ENCODE data around the gene SPDYE2B.
A peak's percentile ranks its signal among the peaks of the same experiment; 100 is the strongest.
"Not testable (repeated sequence)": the region's sequence is repeated elsewhere in the genome, so short reads cannot be mapped to it uniquely, and the experiment has no call there.

SPDYE2B gene

GRCh38 chr7:102638848-102639247, 11.3 kb upstream of the SPDYE2B start:
- not testable (repeated sequence) for H3K4me3 ChIP-seq (ENCODE audit: low read depth, low read length)

- not testable (repeated sequence) for H3K4me3 ChIP-seq (ENCODE audit: low read depth, low read length)
These were observed 7.4 kb upstream of the SPDYE2B start, which contains the start of gene UPK3BL1 for GRCh38 chr7:102642691-102643090. UPK3BL1 (minus strand) TSS chr7:102642791; CDS start chr7:102642741, 50 bp downstream.

GRCh38 chr7:102643404-102643803, 6.7 kb upstream of the SPDYE2B start:
- not testable (repeated sequence) for H3K4me3 ChIP-seq (ENCODE audit: low read depth, low read length)

GRCh38 chr7:102647813-102648212, 2.3 kb upstream of the SPDYE2B start:
- H3K4me3 ChIP-seq (ENCODE audit: low read depth, low read length), result not testable (repeated sequence)

GRCh38 chr7:102664765-102665164, 14.6 kb downstream of the SPDYE2B start:
- not testable (repeated sequence) for H3K4me3 ChIP-seq (ENCODE audit: low read depth, low read length)

- not testable (repeated sequence) for H3K4me3 ChIP-seq (ENCODE audit: low read depth, low read length)
These were observed 16.7 kb downstream of the SPDYE2B start for GRCh38 chr7:102666850-102667249.

- H3K4me3 ChIP-seq (ENCODE audit: low read depth, low read length), result not testable (repeated sequence)
These were observed 17.4 kb downstream of the SPDYE2B start for GRCh38 chr7:102667523-102667922.

- H3K4me3 ChIP-seq (ENCODE audit: low read depth, low read length), result peak within 1 kb of the TSS; percentile 53
These were observed 21.2 kb downstream of the SPDYE2B start, which contains the start of gene POLR2J2 for GRCh38 chr7:102671166-102671955. POLR2J2 (minus strand) TSS chr7:102671663; CDS start chr7:102671601, 62 bp downstream.

- H3K4me3 ChIP-seq (ENCODE audit: low read depth, low read length), result not testable (repeated sequence)
These were observed 21.8 kb downstream of the SPDYE2B start for GRCh38 chr7:102671956-102672307.

GRCh38 chr7:102673447-102674067, 23.4 kb downstream of the SPDYE2B start:
- H3K4me3 ChIP-seq (ENCODE audit: low read depth, low read length), result not testable (repeated sequence)

GRCh38 chr7:102675545-102675944, 25.4 kb downstream of the SPDYE2B start:
- H3K4me3 ChIP-seq (ENCODE audit: low read depth, low read length), result not testable (repeated sequence)

GRCh38 chr7:102680780-102681179, 30.7 kb downstream of the SPDYE2B start:
- H3K4me3 ChIP-seq (ENCODE audit: low read depth, low read length), result not testable (repeated sequence)

- not testable (repeated sequence) for H3K4me3 ChIP-seq (ENCODE audit: low read depth, low read length)
These were observed 32.4 kb downstream of the SPDYE2B start for GRCh38 chr7:102682560-102682959.

GRCh38 chr7:102688299-102689036, 38.3 kb downstream of the SPDYE2B start:
- H3K4me3 ChIP-seq (ENCODE audit: low read depth, low read length), result not testable (repeated sequence)

GRCh38 chr7:102689436-102690282, 39.5 kb downstream of the SPDYE2B start:
- H3K4me3 ChIP-seq (ENCODE audit: low read depth, low read length), result not testable (repeated sequence)

GRCh38 chr7:102690602-102691001, 40.5 kb downstream of the SPDYE2B start:
- H3K4me3 ChIP-seq (ENCODE audit: low read depth, low read length), result not testable (repeated sequence)

- H3K4me3 ChIP-seq (ENCODE audit: low read depth, low read length), result not testable (repeated sequence)
These were observed 43.9 kb downstream of the SPDYE2B start for GRCh38 chr7:102694008-102694407.

GRCh38 chr7:102695033-102695552, 45.0 kb downstream of the SPDYE2B start:
- H3K4me3 ChIP-seq (ENCODE audit: low read depth, low read length), result not testable (repeated sequence)

GRCh38 chr7:102696009-102696408, 45.9 kb downstream of the SPDYE2B start:
- H3K4me3 ChIP-seq (ENCODE audit: low read depth, low read length), result not testable (repeated sequence)
